Ramos (cell line): Measurements from ENCODE around the gene DZANK1.
"Not testable (repeated sequence)": the region's sequence is repeated elsewhere in the genome, so short reads cannot be mapped to it uniquely, and the experiment has no call there.

Source experiments
- in situ Hi-C: fragments of 300-500 bp; cut with MboI; formaldehyde crosslinking; loops from one replicate; pipeline ENCODE4 v1.14.3; 2022; ENCODE audit warnings: low sequenced_read_pairs; ENCODE audit not compliant: unreplicated experiment

Gene DZANK1

GRCh38 chr20:18390201-18390600, 76.6 kb downstream of the DZANK1 start:
- in situ Hi-C loops, result no loop called here

DNA sequence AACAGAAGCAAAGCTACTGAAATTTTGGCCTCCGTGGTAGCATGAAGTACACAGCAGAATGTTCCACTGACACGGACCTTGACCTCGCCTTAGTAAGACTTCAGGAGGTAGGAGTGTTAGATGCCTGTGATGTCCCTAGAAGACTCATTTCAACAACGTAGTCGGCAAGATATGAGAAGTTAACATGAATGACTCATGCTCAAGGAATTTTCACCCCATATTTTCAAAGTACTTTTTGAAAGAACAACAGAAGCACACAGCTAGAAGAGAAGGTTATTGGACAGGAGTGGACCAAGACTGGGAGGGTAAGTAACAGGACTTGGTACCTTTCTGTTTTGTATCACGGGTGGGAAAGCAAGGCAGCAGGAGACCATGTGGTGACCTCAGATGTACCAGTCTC, 78.0 kb downstream of the DZANK1 start:
- in situ Hi-C loops, result loop anchor here (10.0 kb wide), 1 partner anchor 56 kb away; no protein-coding TSS in a partner anchor

DNA sequence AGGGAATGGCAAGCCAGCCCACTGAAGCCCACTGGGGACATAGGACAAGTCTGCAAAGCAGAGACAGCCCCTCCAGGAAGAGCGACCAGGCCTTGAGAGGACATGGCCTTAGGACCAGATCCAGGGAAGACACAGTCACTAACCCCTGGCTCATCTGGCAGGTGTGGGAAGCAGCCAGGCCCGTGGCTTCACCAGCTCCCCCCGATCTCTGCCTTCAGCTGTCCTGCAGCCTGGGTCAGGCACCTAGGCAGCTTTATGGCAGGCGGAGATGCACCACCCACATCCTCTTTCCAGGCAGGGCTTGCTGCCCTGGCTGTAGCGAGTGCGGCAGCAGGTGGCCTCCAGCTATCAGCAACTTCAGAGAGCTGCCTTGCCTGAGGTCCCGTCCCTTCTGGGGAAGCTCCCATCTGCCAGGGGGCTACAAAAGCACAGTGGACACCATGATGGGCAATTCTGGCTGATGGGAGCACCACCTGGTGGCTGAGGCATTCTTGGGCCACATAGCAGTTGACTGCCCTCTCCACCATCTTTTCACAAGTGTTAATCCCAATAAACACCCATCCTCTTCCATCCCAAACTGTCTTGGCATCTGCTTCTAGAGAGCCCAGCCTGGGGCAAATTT, 85.8 kb downstream of the DZANK1 start:
- in situ Hi-C loops, result loop anchor here (10.0 kb wide), 1 partner anchor 64 kb away; no protein-coding TSS in a partner anchor

DNA sequence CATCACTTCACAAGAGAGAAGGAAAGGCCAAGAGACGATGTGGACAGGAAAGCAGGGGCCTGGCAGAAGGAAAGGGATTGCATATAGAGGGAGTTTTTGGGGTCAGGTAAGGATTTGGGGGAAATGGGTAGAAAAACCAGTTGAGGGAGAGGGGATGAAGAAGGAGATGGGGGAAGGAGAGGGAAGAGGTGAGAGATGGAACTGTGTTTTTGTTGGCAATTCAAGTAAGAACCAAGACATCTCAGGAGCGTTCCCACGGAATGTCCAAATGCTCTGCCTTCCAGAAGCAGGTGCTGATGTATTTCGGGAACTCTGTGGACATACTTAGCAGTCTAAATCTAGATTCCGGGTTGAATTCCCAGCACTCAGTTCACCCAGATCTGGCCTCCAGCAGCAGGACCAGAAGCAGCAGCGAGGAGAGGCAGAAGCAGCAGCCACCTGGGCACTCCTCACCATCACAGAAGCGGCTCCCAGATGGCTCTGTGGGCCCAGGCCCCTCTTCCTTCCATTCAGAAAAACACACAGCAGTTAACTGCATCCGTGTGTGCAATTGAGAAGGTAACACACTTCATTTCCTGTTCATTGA, 88.8 kb downstream of the DZANK1 start:
- in situ Hi-C loops, result no loop called here

DNA sequence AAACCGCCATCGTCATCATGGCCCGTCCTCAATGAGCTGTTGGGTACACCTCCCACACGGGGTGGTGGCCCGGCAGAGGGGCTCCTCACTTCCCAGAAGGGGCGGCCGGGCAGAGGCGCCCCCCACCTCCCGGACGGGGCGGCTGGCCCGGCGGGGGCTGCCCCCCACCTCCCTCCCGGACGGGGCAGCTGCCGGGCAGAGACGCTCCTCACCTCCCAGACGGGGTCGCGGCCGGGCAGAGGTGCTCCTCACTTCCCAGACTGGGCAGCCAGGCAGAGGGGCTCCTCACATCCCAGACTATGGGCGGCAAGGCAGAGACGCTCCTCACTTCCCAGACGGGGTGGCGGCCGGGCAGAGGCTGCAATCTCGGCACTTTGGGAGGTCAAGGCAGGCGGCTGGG, 91.3 kb downstream of the DZANK1 start:
- in situ Hi-C loops, result not testable (repeated sequence)

DNA sequence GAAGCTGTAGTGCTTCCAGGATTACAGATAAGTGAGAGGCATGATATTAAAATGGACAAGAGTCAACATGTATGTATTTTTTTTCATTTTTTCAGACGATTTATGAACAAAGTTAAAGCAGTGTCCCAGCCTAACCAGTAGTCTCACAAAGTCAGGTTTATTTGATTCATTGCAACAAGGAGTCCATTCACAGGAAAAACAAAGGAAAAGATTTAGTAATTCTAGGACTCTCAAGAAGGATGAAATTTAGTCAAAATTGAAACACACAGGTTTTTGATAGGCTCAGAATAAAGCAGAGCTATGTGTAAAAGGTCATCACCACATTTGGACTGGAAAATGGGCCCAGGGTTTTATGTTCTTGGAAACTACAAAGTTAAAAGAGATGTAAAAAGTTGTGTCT, 94.5 kb downstream of the DZANK1 start:
- in situ Hi-C loops, result no loop called here

- in situ Hi-C loops, result no loop called here
Observed at GRCh38 chr20:18364768-18365167, 102.1 kb downstream of the DZANK1 start.

DNA sequence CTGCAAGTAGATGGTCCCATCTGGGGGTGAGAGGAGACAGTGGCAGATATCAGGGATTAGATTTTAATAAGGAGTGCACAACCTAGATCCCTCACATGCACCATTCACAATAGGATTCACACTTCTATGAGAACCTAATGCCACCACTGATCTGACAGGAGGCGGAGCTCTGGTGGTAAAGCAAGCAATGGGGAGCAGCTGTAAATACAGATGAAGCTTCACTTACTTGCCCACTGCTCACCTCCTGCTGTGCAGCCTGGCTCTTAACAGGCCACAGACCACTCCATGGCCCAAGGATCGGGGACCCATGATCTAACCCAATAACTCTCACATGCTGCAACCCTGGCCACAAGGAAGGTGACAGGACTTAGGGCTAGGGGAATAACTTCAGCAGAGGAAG, 103.1 kb downstream of the DZANK1 start:
- in situ Hi-C loops, result no loop called here

- in situ Hi-C loops, result no loop called here
Observed at GRCh38 chr20:18362916-18363315, 103.9 kb downstream of the DZANK1 start.

- in situ Hi-C loops, result no loop called here
Observed at GRCh38 chr20:18361678-18362077, 105.2 kb downstream of the DZANK1 start.

- in situ Hi-C loops, result no loop called here
Observed at GRCh38 chr20:18360635-18361034, 106.2 kb downstream of the DZANK1 start.

- in situ Hi-C loops, result no loop called here
Observed at GRCh38 chr20:18359854-18360253, 107.0 kb downstream of the DZANK1 start.

DNA sequence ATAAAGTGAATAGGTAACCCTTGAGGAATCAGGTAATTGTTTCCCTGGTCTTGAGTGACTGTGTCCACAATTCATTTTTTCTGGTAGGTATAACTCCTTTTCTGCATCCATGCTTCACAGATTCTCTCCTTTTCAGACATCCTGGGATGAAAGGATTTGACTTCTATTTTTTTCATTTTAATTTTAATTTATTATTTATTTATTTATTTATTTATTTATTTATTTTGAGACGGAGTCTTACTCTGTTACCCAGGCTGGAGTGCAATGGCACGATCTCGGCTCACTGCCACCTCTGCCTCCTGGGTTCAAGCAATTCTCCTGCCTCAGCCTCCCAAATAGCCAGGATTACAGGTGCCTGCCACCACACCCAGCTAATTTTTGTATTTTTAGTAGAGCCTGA, 117.1 kb downstream of the DZANK1 start:
- in situ Hi-C loops, result not testable (repeated sequence)
